NB4 (cell line): ENCODE results near the gene ZNF391.

Source experiments
- MYC ChIP-seq: IDR thresholded peaks from 2 replicates; pipeline ENCODE4 v1.6.1; 2011; ENCODE audit warnings: low read depth, low read length
- POLR2A ChIP-seq: IDR thresholded peaks from 2 replicates; pipeline ENCODE4 v1.6.1; 2011; ENCODE audit warnings: mild to moderate bottlenecking; ENCODE audit not compliant: insufficient read length; ENCODE audit errors: extremely low read depth
- TF ChIP-seq, protein P1 (sequence below): IDR thresholded peaks from one replicate; pipeline ENCODE4 v1.5.1; 2012; ENCODE audit warnings: low read depth, low read length

GRCh38 chr6:27406085-27406484, 17.5 kb downstream of the ZNF391 start:
- TF ChIP-seq, protein P1, sequence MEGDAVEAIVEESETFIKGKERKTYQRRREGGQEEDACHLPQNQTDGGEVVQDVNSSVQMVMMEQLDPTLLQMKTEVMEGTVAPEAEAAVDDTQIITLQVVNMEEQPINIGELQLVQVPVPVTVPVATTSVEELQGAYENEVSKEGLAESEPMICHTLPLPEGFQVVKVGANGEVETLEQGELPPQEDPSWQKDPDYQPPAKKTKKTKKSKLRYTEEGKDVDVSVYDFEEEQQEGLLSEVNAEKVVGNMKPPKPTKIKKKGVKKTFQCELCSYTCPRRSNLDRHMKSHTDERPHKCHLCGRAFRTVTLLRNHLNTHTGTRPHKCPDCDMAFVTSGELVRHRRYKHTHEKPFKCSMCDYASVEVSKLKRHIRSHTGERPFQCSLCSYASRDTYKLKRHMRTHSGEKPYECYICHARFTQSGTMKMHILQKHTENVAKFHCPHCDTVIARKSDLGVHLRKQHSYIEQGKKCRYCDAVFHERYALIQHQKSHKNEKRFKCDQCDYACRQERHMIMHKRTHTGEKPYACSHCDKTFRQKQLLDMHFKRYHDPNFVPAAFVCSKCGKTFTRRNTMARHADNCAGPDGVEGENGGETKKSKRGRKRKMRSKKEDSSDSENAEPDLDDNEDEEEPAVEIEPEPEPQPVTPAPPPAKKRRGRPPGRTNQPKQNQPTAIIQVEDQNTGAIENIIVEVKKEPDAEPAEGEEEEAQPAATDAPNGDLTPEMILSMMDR: no peak
- TF ChIP-seq POLR2A: no peak
- TF ChIP-seq MYC: no peak
